GM19468 (cell line): ENCODE measurements around the gene ARR3.
"Not testable (repeated sequence)": the region's sequence is repeated elsewhere in the genome, so short reads cannot be mapped to it uniquely, and the experiment has no call there.

ENCODE experiments used
- ATAC-seq: cut with Tn5 transposase; IDR thresholded peaks from one replicate; pipeline ENCODE4 v1.9.1; 2021; ENCODE audit warnings: mild to moderate bottlenecking, moderate library complexity, moderate number of reproducible peaks; ENCODE audit not compliant: unreplicated experiment; ENCODE audit errors: extremely low read depth

Gene ARR3

DNA sequence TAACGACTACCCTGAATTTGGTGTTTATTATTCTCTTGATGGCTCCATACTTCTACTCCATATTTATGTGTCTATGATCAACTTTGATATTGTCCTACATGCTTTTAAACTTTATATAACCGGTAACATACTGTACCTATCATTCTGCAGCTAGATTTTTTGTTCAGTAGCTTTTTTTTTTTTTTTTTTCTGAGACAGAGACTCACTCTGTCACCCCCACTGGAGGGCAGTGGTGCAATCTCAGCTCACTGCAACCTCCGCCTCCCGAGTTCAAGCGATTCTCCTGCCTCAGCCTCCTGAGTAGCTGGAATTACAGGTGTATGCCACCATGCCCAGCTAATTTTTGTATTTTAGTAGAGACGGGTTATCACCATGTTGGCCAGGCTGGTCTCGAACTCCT, 5.9 kb downstream of the ARR3 start:
- ATAC-seq = not testable (repeated sequence)

GRCh38 chrX:70279081-70279480, 10.9 kb downstream of the ARR3 start:
- no peak for ATAC-seq

GRCh38 chrX:70280573-70280972, 12.4 kb downstream of the ARR3 start:
- no peak for ATAC-seq

GRCh38 chrX:70281951-70282350, 13.8 kb downstream of the ARR3 start, which contains the start of gene RAB41:
TSS of gene RAB41 (plus strand) at chrX:70282172. CDS start at chrX:70282218, 46 bp downstream.
- no peak for ATAC-seq

- ATAC-seq = no peak
These were observed 21.1 kb downstream of the ARR3 start for GRCh38 chrX:70289168-70289792.

DNA sequence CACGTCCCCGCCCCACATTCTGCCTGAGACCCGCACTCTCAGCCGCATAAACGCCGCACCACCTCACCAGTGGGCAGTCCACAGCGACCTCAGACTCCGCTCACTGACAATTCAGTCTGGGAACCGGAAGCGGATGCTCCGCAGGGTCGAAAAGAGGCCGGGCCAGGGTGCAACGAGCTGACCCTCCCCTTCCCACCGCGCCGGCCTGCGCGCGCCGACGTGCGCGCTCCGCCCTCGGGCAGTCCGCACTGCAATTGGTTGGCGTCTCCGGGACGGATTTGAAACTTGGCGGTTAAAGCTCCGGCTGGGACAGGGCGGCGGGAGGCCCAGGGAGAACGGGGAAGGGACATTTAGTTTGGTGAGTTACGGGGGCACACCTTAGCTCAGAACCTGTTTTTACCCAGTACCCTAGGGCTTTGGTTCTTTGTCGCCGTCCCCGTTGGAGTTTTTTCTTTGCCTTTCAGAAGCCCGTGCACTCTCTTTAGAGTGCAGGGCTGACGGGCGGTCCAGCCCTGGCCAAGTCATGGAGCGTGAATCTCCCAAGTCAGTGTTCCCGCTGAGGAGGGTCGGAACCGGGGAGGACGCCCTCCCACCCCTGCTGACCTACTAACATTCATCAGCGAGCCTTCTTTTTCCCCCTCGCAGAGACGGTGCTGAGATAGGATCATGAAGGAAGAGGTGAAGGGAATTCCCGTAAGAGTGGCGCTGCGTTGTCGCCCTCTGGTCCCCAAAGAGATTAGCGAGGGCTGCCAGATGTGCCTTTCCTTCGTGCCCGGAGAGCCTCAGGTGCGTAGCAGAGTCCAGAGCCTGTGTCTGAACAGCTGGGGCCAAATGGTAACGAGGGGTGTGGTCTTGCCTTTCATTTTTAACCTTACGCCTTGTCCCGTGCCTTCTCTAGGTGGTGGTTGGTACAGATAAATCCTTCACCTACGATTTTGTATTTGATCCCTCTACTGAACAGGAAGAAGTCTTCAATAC, 21.9 kb downstream of the ARR3 start, which contains the start of the genes KIF4A and PDZD11:
Gene KIF4A, plus strand, starts transcription at position 312 of the 978 bp plus-strand sequence. Its CDS starts 355 bp downstream, at position 667.
Gene PDZD11, minus strand, starts transcription at position 135 of the 978 bp plus-strand sequence. CDS start 586 bp downstream, outside the sequence.
- peak; percentile 95 for ATAC-seq

GRCh38 chrX:70292788-70293187, 24.7 kb downstream of the ARR3 start:
- ATAC-seq = no peak

GRCh38 chrX:70293621-70294020, 25.5 kb downstream of the ARR3 start:
- ATAC-seq = no peak

- ATAC-seq = no peak
These were observed 33.6 kb downstream of the ARR3 start for GRCh38 chrX:70301716-70302115.

DNA sequence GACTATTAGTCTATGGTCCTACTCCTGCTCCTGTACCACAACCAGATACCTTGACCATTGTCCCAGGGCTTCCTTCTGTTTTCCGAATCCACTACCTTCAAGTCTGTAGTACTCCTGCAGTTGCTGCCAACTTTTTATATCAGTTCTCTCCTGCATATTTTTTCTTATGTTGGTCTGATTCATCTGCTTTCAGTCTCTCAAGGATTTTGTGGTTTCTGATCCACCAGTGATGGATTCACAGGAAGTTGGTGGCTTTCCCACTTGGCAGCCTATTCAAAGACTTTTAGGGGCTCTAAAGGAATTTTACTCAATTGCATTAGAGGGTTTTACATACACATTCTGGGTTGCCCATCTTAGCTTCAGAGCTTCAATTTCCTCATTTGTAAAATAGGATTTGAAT, 45.4 kb downstream of the ARR3 start:
- no peak for ATAC-seq

- ATAC-seq = no peak
These were observed 54.6 kb downstream of the ARR3 start for GRCh38 chrX:70322784-70323183.

DNA sequence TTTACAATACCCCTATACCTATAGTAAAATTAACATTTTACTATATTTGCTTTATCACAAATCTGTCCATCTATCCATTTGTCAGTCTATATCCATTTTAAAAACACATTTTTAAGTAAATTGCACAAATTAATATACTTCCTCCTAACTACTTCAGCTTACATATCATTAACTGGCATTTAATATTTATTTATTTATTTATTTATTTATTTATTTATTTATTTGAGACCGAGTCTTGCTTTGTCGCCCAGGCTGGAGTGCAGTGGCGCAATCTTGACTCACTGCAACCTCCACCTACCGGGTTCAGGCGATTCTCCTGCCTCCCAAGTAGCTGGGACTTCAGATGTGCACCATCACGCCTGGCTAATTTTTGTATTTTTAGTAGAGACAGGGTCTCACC, 55.5 kb downstream of the ARR3 start:
- not testable (repeated sequence) for ATAC-seq

GRCh38 chrX:70324326-70324725, 56.2 kb downstream of the ARR3 start:
- ATAC-seq = no peak

DNA sequence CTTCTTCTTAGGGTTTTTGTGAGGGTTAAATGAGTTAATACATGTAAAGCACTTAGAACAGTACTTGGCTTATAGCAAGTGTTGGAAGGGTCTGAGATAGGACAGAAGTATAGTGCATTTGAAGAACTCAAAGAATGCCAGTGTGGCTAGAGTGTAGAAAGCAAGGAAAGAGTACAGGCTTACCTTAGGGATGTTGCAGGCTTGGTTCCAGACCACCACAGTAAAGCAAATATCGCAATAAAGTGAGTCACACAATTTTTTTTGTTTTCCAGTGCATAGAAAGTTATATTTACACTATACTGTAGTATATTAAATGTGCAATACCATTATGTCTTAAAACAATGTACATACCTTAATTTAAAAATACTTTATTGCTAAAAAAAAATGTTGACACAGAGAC, 63.0 kb downstream of the ARR3 start:
- no peak for ATAC-seq
